Gastroesophageal sphincter (tissue), 3 donors: ENCODE results near the gene SLC6A3.

Source experiments
- POLR2A ChIP-seq, 2 donors: fragments of 450-650 bp; IDR thresholded peaks; one replicate each; pipeline ENCODE4 v1.6.1; 2017; ENCODE audit warnings: antibody characterized with exemption in 2 of 2, mild to moderate bottlenecking in 2 of 2, moderate library complexity in 1 of 2
- TF ChIP-seq, protein P1 (sequence below), 4 experiments: fragments of 200-600 bp in 2 of 4; fragments of 450-650 bp in 2 of 4; sonication (generic) in 1 of 4; IDR thresholded peaks; one replicate each; pipeline ENCODE4 v1.5.1; 2017 to 2019; ENCODE audit warnings: antibody characterized with exemption in 4 of 4, mild to moderate bottlenecking in 2 of 4, moderate library complexity in 2 of 4

GRCh38 chr5:1374030-1374678 lies 71.1 kb downstream of the SLC6A3 start:
- TF ChIP-seq, protein P1, sequence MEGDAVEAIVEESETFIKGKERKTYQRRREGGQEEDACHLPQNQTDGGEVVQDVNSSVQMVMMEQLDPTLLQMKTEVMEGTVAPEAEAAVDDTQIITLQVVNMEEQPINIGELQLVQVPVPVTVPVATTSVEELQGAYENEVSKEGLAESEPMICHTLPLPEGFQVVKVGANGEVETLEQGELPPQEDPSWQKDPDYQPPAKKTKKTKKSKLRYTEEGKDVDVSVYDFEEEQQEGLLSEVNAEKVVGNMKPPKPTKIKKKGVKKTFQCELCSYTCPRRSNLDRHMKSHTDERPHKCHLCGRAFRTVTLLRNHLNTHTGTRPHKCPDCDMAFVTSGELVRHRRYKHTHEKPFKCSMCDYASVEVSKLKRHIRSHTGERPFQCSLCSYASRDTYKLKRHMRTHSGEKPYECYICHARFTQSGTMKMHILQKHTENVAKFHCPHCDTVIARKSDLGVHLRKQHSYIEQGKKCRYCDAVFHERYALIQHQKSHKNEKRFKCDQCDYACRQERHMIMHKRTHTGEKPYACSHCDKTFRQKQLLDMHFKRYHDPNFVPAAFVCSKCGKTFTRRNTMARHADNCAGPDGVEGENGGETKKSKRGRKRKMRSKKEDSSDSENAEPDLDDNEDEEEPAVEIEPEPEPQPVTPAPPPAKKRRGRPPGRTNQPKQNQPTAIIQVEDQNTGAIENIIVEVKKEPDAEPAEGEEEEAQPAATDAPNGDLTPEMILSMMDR (IDR thresholded peaks at IDR 0.05) = no peak
- TF ChIP-seq POLR2A (IDR thresholded peaks at IDR 0.05) = no peak
